ENCODE results near the gene ARPC1A.

DNA sequence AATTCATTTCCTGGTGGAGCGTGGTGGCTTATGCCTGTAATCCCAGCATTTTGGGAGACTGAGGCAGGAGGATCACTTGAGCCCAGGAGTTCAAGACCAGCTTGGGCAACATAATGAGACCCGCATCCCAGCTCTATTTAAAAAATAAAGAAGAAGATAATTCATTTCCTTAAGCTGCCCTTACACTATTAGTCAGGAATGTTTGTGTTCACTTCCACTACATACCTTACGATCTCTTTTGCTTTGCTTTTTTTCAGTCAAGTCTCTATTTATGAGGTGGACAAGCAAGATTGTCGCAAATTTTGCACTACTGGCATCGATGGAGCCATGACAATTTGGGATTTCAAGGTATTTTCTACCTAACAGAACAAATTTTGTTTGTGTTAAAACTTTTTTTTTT, 37.6 kb downstream of the ARPC1A start:
- TF ChIP-seq CTCF (conservative IDR thresholded peaks at IDR 0.05; ENCODE audit: low read length) (no peak), EZH2phosphoT487 (IDR thresholded peaks at IDR 0.05; ENCODE audit: borderline replicate concordance) (no peak)
